ENCODE measurements around the gene GALNT11. TPM values are rescaled to one million over a fixed set of nuclear protein-coding genes. Genes with fewer than 3 reads are reported as not detected.
"Not testable (repeated sequence)": the region's sequence is repeated elsewhere in the genome, so short reads cannot be mapped to it uniquely, and the experiment has no call there.

The GALNT11 gene
- total and polyA plus RNA-seq, 4 experiments from 2014 or later: 19.1 to 36.5 (median 29.5) TPM

- peak overlapping the region in 6 of 8 donors; percentile 17 to 75 (median 44) for H3K4me3 Mint-ChIP-seq
Observed at GRCh38 chr7:152027491-152028365, 2.3 kb downstream of the GALNT11 start.

GRCh38 chr7:152030059-152030458 lies 4.6 kb downstream of the GALNT11 start:
- H3K27ac ChIP-seq (ENCODE audit: low read depth, low read length); H3K4me3 ChIP-seq (ENCODE audit: low read length in 2 of 2); H3K4me3 Mint-ChIP-seq; H3K9me3 Mint-ChIP-seq; H3K9me3 ChIP-seq (ENCODE audit: control insufficient read depth in 1 of 2, low read length in 2 of 2); H3K27me3 Mint-ChIP-seq; DNase-seq; intact Hi-C loops (cut with micrococcal nuclease); POLR2A ChIA-PET (ENCODE audit: partially characterized antibody); H3K36me3 ChIP-seq (ENCODE audit: insufficient read depth, low read length); H3K27me3 ChIP-seq (ENCODE audit: insufficient read depth, low read length); CTCF ChIA-PET (ENCODE audit: partially characterized antibody): not testable (repeated sequence)
- Mint-ChIP-seq H3K27ac (peak overlapping the region in 2 of 7 donors; percentile 8 to 48), H3K4me1 (peaks cover 30 to 58% (median 36%) of the 10 kb centered on the region in 4 donors), H3K36me3 (peaks cover 27 to 43% of the 10 kb centered on the region in 2 donors)
- peaks cover 23% of the 10 kb centered on the region for H3K4me1 ChIP-seq (ENCODE audit: insufficient read depth, low read length)

More at GRCh38 chr7:152027491-152028365, 2.3 kb downstream of the GALNT11 start:
- Mint-ChIP-seq H3K4me1 (peaks cover 27 to 57% (median 41%) of the 10 kb centered on the region in 4 donors), H3K36me3 (peaks cover 11 to 24% of the 10 kb centered on the region in 2 donors), H3K27ac (peak overlapping the region in 6 of 7 donors; percentile 1 to 77 (median 64))
- POLR2A ChIA-PET (ENCODE audit: partially characterized antibody): interaction anchor here (0.6 to 1.6 kb wide), 2 partner anchors 117 to 664 kb away, joined by 3 to 5 read pairs; no protein-coding TSS in a partner anchor
- DNase-seq; H3K4me3 ChIP-seq (ENCODE audit: low read length in 2 of 2); H3K27ac ChIP-seq (ENCODE audit: low read depth, low read length); H3K9me3 ChIP-seq (ENCODE audit: control insufficient read depth in 1 of 2, low read length in 2 of 2); H3K36me3 ChIP-seq (ENCODE audit: insufficient read depth, low read length); H3K27me3 ChIP-seq (ENCODE audit: insufficient read depth, low read length); H3K9me3 Mint-ChIP-seq; H3K27me3 Mint-ChIP-seq: not testable (repeated sequence)
- intact Hi-C loops (cut with micrococcal nuclease): loop anchor here (5.0 to 10.0 kb wide), 2 partner anchors 150 to 677 kb away; partner anchors contain the start of gene PRKAG2
- peaks cover 26% of the 10 kb centered on the region for H3K4me1 ChIP-seq (ENCODE audit: insufficient read depth, low read length)
- CTCF ChIA-PET (ENCODE audit: partially characterized antibody): interaction anchor here (0.7 to 1.1 kb wide), 2 partner anchors 149 to 167 kb away, joined by 3 to 4 read pairs; no protein-coding TSS in a partner anchor

- H3K27me3 Mint-ChIP-seq; H3K4me3 Mint-ChIP-seq; CTCF ChIA-PET (ENCODE audit: partially characterized antibody); H3K27ac ChIP-seq (ENCODE audit: low read depth, low read length); POLR2A ChIA-PET (ENCODE audit: partially characterized antibody); H3K4me3 ChIP-seq (ENCODE audit: low read length in 2 of 2); H3K9me3 ChIP-seq (ENCODE audit: control insufficient read depth in 1 of 2, low read length in 2 of 2); H3K27me3 ChIP-seq (ENCODE audit: insufficient read depth, low read length); H3K36me3 ChIP-seq (ENCODE audit: insufficient read depth, low read length); intact Hi-C loops (cut with micrococcal nuclease); DNase-seq; H3K9me3 Mint-ChIP-seq: not testable (repeated sequence)
- H3K36me3 Mint-ChIP-seq: peaks cover 33 to 42% of the 10 kb centered on the region in 2 donors
- H3K4me1 ChIP-seq (ENCODE audit: insufficient read depth, low read length): peaks cover 21% of the 10 kb centered on the region
- H3K4me1 Mint-ChIP-seq: peaks cover 30 to 55% (median 35%) of the 10 kb centered on the region in 4 donors
- peak overlapping the region in 3 of 7 donors; percentile 19 to 91 (median 62) for H3K27ac Mint-ChIP-seq
Observed at GRCh38 chr7:152030639-152031038, 5.2 kb downstream of the GALNT11 start.

- POLR2A ChIA-PET (ENCODE audit: partially characterized antibody): no interaction called here
- Histone ChIP-seq H3K4me3 (ENCODE audit: low read length in 2 of 2) (no peak overlapping the region), H3K4me1 (ENCODE audit: insufficient read depth, low read length) (no peaks in the 10 kb centered on the region), H3K27me3 (ENCODE audit: insufficient read depth, low read length) (no peaks in the 10 kb centered on the region), H3K27ac (ENCODE audit: low read depth, low read length) (no peak overlapping the region), H3K9me3 (ENCODE audit: control insufficient read depth in 1 of 2, low read length in 2 of 2) (peaks cover 0 to 17% of the 10 kb centered on the region in 2 donors), H3K36me3 (ENCODE audit: insufficient read depth, low read length) (no peaks in the 10 kb centered on the region)
- H3K27ac Mint-ChIP-seq: no peak overlapping the region
- no peaks in the 10 kb centered on the region for H3K27me3 Mint-ChIP-seq
- no peak for DNase-seq
- CTCF ChIA-PET (ENCODE audit: partially characterized antibody): no interaction called here
- H3K9me3 Mint-ChIP-seq: peaks cover 0 to 46% (median 38%) of the 10 kb centered on the region in 8 donors
- H3K4me3 Mint-ChIP-seq: no peak overlapping the region
- intact Hi-C loops (cut with micrococcal nuclease): no loop called here
- peaks cover 4 to 12% (median 7%) of the 10 kb centered on the region in 4 donors for H3K4me1 Mint-ChIP-seq
- peaks cover 67 to 71% of the 10 kb centered on the region in 2 donors for H3K36me3 Mint-ChIP-seq
Observed at GRCh38 chr7:152035817-152036216, 10.3 kb downstream of the GALNT11 start.

- H3K27ac ChIP-seq (ENCODE audit: low read depth, low read length); H3K4me3 Mint-ChIP-seq; H3K4me3 ChIP-seq (ENCODE audit: low read length in 2 of 2); CTCF ChIA-PET (ENCODE audit: partially characterized antibody); H3K4me1 Mint-ChIP-seq; DNase-seq; POLR2A ChIA-PET (ENCODE audit: partially characterized antibody); intact Hi-C loops (cut with micrococcal nuclease); H3K36me3 ChIP-seq (ENCODE audit: insufficient read depth, low read length); H3K27me3 ChIP-seq (ENCODE audit: insufficient read depth, low read length); H3K27ac Mint-ChIP-seq; H3K4me1 ChIP-seq (ENCODE audit: insufficient read depth, low read length); H3K27me3 Mint-ChIP-seq: not testable (repeated sequence)
- peaks cover 0 to 17% of the 10 kb centered on the region in 2 donors for H3K9me3 ChIP-seq (ENCODE audit: control insufficient read depth in 1 of 2, low read length in 2 of 2)
- H3K9me3 Mint-ChIP-seq: peaks cover 3 to 48% (median 40%) of the 10 kb centered on the region in 8 donors
- H3K36me3 Mint-ChIP-seq: peaks cover 71 to 73% of the 10 kb centered on the region in 2 donors
Observed at GRCh38 chr7:152038410-152038809, 12.9 kb downstream of the GALNT11 start.

- H3K4me1 ChIP-seq (ENCODE audit: insufficient read depth, low read length); CTCF ChIA-PET (ENCODE audit: partially characterized antibody); intact Hi-C loops (cut with micrococcal nuclease); DNase-seq; H3K27ac Mint-ChIP-seq; H3K4me3 ChIP-seq (ENCODE audit: low read length in 2 of 2); H3K27me3 Mint-ChIP-seq; H3K36me3 ChIP-seq (ENCODE audit: insufficient read depth, low read length); H3K27ac ChIP-seq (ENCODE audit: low read depth, low read length); POLR2A ChIA-PET (ENCODE audit: partially characterized antibody); H3K9me3 ChIP-seq (ENCODE audit: control insufficient read depth in 1 of 2, low read length in 2 of 2); H3K4me3 Mint-ChIP-seq; H3K27me3 ChIP-seq (ENCODE audit: insufficient read depth, low read length): not testable (repeated sequence)
- peaks cover 3 to 67% (median 52%) of the 10 kb centered on the region in 8 donors for H3K9me3 Mint-ChIP-seq
- H3K36me3 Mint-ChIP-seq: peaks cover 62 to 69% of the 10 kb centered on the region in 2 donors
- peaks cover 7 to 21% (median 10%) of the 10 kb centered on the region in 4 donors for H3K4me1 Mint-ChIP-seq
Observed at GRCh38 chr7:152043086-152043485, 17.6 kb downstream of the GALNT11 start.

GRCh38 chr7:152044909-152045308 lies 19.4 kb downstream of the GALNT11 start:
- H3K4me3 ChIP-seq (ENCODE audit: low read length in 2 of 2); H3K27me3 ChIP-seq (ENCODE audit: insufficient read depth, low read length); POLR2A ChIA-PET (ENCODE audit: partially characterized antibody); H3K27ac ChIP-seq (ENCODE audit: low read depth, low read length); CTCF ChIA-PET (ENCODE audit: partially characterized antibody); DNase-seq; H3K9me3 ChIP-seq (ENCODE audit: control insufficient read depth in 1 of 2, low read length in 2 of 2); H3K4me1 ChIP-seq (ENCODE audit: insufficient read depth, low read length); H3K27me3 Mint-ChIP-seq; intact Hi-C loops (cut with micrococcal nuclease); H3K36me3 ChIP-seq (ENCODE audit: insufficient read depth, low read length); H3K27ac Mint-ChIP-seq: not testable (repeated sequence)
- Mint-ChIP-seq H3K4me3 (peak overlapping the region in 1 of 8 donors; percentile 2), H3K9me3 (peaks cover 3 to 50% (median 39%) of the 10 kb centered on the region in 8 donors), H3K36me3 (peaks cover 55 to 57% of the 10 kb centered on the region in 2 donors), H3K4me1 (peaks cover 9 to 21% (median 12%) of the 10 kb centered on the region in 4 donors)
